Measurements from ENCODE around the gene CGB8.

GRCh38 chr19:49065905-49066512, 17.1 kb upstream of the CGB8 start:
- TF ChIP-seq CTCF (IDR thresholded peaks at IDR 0.05) (no peak), POLR2AphosphoS5 (IDR thresholded peaks at IDR 0.05) (no peak), POLR2A (IDR thresholded peaks at IDR 0.05) (no peak)
